OCI-LY1 (cell line): ENCODE measurements around the gene HAUS8.

Experiments
- H2AFZ ChIP-seq: fragments of 200-600 bp; sonication (generic), shearing (Covaris generic); 2 replicates; pipeline ENCODE4 v1.6.0; 2014; ENCODE audit warnings: antibody characterized with exemption, mild to moderate bottlenecking, low read length
- H3F3A ChIP-seq: fragments of 200-600 bp; sonication (generic), shearing (Covaris generic); 2 replicates; pipeline ENCODE4 v1.6.0; 2014; ENCODE audit warnings: mild to moderate bottlenecking, antibody characterized with exemption, low read length, moderate library complexity; ENCODE audit not compliant: insufficient read depth
- H3K27ac ChIP-seq: fragments of 200-600 bp; sonication (generic); 2 replicates; pipeline ENCODE4 v1.5.1; 2014; ENCODE audit warnings: low read length, mixed run types, mild to moderate bottlenecking, low read depth; ENCODE audit not compliant: poor library complexity, severe bottlenecking
- H3K27me3 ChIP-seq: fragments of 200-600 bp; sonication (generic); 2 replicates; pipeline ENCODE4 v1.6.0; 2014; ENCODE audit warnings: antibody characterized with exemption, mild to moderate bottlenecking, low read length, moderate library complexity; ENCODE audit not compliant: insufficient read depth
- H3K36me3 ChIP-seq: fragments of 200-600 bp; sonication (generic); 2 replicates; pipeline ENCODE4 v1.6.1; 2014; ENCODE audit warnings: mild to moderate bottlenecking, antibody characterized with exemption, low read length, moderate library complexity, mixed read lengths; ENCODE audit not compliant: insufficient read depth
- H3K4me1 ChIP-seq: fragments of 200-600 bp; sonication (generic); 2 replicates; pipeline ENCODE4 v1.5.1; 2014; ENCODE audit warnings: mild to moderate bottlenecking, low read length, moderate library complexity; ENCODE audit not compliant: insufficient read depth, severe bottlenecking
- H3K4me2 ChIP-seq: fragments of 200-600 bp; sonication (generic), shearing (Covaris generic); 2 replicates; pipeline ENCODE4 v1.6.1; 2014; ENCODE audit warnings: low read length
- H3K4me3 ChIP-seq: fragments of 200-600 bp; sonication (generic); 2 replicates; pipeline ENCODE4 v1.5.1; 2014; ENCODE audit warnings: low read length, low read depth, mild to moderate bottlenecking, mixed read lengths; ENCODE audit not compliant: poor library complexity, severe bottlenecking
- H3K79me2 ChIP-seq: fragments of 200-600 bp; shearing (Covaris generic); 2 replicates; pipeline ENCODE4 v1.6.1; 2016; ENCODE audit warnings: mixed run types, low read length, mixed read lengths; ENCODE audit not compliant: insufficient read depth
- H3K9ac ChIP-seq: fragments of 200-600 bp; sonication (generic), shearing (Covaris generic); 2 replicates; pipeline ENCODE4 v1.6.1; 2014; ENCODE audit warnings: mild to moderate bottlenecking, low read length, mixed read lengths
- H3K9me2 ChIP-seq: fragments of 200-600 bp; sonication (generic), shearing (Covaris generic); 2 replicates; pipeline ENCODE4 v1.6.1; 2014; ENCODE audit warnings: low read depth, mild to moderate bottlenecking, low read length, mixed read lengths
- H3K9me3 ChIP-seq: fragments of 200-600 bp; shearing (Covaris generic); 2 replicates; pipeline ENCODE4 v1.6.1; 2014; ENCODE audit warnings: low read length, mixed read lengths
- H4K20me1 ChIP-seq: fragments of 200-600 bp; sonication (generic), shearing (Covaris generic); 2 replicates; pipeline ENCODE4 v1.6.0; 2016; ENCODE audit warnings: mild to moderate bottlenecking, low read length; ENCODE audit not compliant: insufficient read depth
- EZH2 ChIP-seq: fragments of 200-600 bp; sonication (generic), shearing (Covaris generic); IDR thresholded peaks from 2 replicates; pipeline ENCODE4 v1.8.0; 2017; ENCODE audit warnings: borderline replicate concordance, mixed run types, mild to moderate bottlenecking, antibody characterized with exemption, low read length, moderate library complexity, mixed read lengths
- TF ChIP-seq, protein P1 (sequence below): fragments of 200-600 bp; sonication (generic), shearing (Covaris generic); IDR thresholded peaks from 2 replicates; pipeline ENCODE4 v1.5.1; 2017; ENCODE audit warnings: mild to moderate bottlenecking, antibody characterized with exemption, low read length, moderate library complexity, mixed read lengths

The HAUS8 gene

DNA sequence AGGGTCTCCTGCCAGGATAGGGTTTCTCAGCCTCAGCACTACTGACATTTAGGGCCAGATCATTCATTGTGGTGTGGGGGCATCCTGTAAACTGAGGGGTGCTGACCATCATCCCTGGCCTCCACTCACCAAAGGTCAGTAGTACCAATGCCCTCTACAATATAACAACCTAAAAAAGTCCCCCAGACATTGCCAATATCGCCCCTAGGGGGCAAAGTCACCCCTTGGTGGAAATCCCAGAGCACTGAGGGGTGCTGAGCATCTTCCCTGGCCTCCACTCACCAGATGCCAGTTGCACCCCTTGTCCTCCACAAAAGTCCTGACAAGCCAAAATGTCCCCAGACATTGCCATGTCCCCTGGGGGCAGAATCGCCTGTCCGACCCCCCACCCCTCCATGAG, 70.3 kb downstream of the HAUS8 start:
- no peaks in the 10 kb centered on the region for H3F3A ChIP-seq
- no peak overlapping the region for H2AFZ ChIP-seq
- H3K27ac ChIP-seq, result no peak overlapping the region
- no peaks in the 10 kb centered on the region for H3K9me2 ChIP-seq
- H3K4me3 ChIP-seq, result no peak overlapping the region
- H3K36me3 ChIP-seq, result no peaks in the 10 kb centered on the region
- no peaks in the 10 kb centered on the region for H3K9me3 ChIP-seq
- TF ChIP-seq, protein P1, sequence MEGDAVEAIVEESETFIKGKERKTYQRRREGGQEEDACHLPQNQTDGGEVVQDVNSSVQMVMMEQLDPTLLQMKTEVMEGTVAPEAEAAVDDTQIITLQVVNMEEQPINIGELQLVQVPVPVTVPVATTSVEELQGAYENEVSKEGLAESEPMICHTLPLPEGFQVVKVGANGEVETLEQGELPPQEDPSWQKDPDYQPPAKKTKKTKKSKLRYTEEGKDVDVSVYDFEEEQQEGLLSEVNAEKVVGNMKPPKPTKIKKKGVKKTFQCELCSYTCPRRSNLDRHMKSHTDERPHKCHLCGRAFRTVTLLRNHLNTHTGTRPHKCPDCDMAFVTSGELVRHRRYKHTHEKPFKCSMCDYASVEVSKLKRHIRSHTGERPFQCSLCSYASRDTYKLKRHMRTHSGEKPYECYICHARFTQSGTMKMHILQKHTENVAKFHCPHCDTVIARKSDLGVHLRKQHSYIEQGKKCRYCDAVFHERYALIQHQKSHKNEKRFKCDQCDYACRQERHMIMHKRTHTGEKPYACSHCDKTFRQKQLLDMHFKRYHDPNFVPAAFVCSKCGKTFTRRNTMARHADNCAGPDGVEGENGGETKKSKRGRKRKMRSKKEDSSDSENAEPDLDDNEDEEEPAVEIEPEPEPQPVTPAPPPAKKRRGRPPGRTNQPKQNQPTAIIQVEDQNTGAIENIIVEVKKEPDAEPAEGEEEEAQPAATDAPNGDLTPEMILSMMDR, result no peak; the same call in 1 of the 2 replicates
- TF ChIP-seq EZH2, result no peak
- no peak overlapping the region for H3K9ac ChIP-seq
- no peak overlapping the region for H3K4me2 ChIP-seq
- H4K20me1 ChIP-seq, result no peaks in the 10 kb centered on the region
- H3K79me2 ChIP-seq, result no peaks in the 10 kb centered on the region
- H3K27me3 ChIP-seq, result no peaks in the 10 kb centered on the region
- H3K4me1 ChIP-seq, result no peaks in the 10 kb centered on the region

DNA sequence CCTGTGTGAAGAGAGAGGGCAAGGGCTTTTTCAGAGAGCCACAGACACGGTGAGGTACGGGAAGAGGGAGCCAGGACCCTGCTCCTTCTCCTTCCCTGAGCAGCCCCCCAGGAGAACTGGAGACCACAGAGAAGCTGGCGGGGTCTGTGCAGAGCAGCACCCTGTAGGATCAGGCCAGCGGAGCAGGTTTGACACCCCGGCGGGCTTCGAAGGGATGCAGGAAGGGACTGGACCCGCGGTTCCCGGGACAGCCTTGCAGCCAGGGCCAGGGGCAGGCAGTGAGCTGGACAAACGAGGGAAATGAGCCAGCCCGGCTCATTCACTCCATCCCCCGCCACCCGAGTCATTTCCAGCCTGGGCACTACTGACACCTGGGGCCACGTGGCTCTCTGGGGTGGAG, 70.9 kb downstream of the HAUS8 start:
- Histone ChIP-seq H2AFZ (no peak overlapping the region), H3K27me3 (no peaks in the 10 kb centered on the region), H3K79me2 (no peaks in the 10 kb centered on the region), H3K4me3 (no peak overlapping the region), H3K27ac (no peak overlapping the region), H3K4me1 (no peaks in the 10 kb centered on the region), H3K36me3 (no peaks in the 10 kb centered on the region), H4K20me1 (no peaks in the 10 kb centered on the region), H3K9me3 (no peaks in the 10 kb centered on the region), H3K9ac (no peak overlapping the region), H3F3A (no peaks in the 10 kb centered on the region), H3K9me2 (no peaks in the 10 kb centered on the region), H3K4me2 (no peak overlapping the region)
- TF ChIP-seq, protein P1, result no peak
- TF ChIP-seq EZH2, result no peak

GRCh38 chr19:17002455-17002854, 72.8 kb downstream of the HAUS8 start:
- Histone ChIP-seq H3K4me1 (no peaks in the 10 kb centered on the region), H2AFZ (no peak overlapping the region), H3K4me3 (no peak overlapping the region), H3K9me3 (peaks cover 3% of the 10 kb centered on the region; the same call in 1 of the 2 replicates), H4K20me1 (no peaks in the 10 kb centered on the region), H3K79me2 (no peaks in the 10 kb centered on the region), H3K9ac (no peak overlapping the region), H3K4me2 (no peak overlapping the region), H3K27me3 (no peaks in the 10 kb centered on the region), H3F3A (no peaks in the 10 kb centered on the region), H3K27ac (no peak overlapping the region), H3K9me2 (no peaks in the 10 kb centered on the region), H3K36me3 (no peaks in the 10 kb centered on the region)
- no peak for TF ChIP-seq EZH2
- TF ChIP-seq, protein P1, result no peak
